ENCODE results near the gene GNAI3.
"Not testable (repeated sequence)": the region's sequence is repeated elsewhere in the genome, so short reads cannot be mapped to it uniquely, and the experiment has no call there.

GNAI3 gene

DNA sequence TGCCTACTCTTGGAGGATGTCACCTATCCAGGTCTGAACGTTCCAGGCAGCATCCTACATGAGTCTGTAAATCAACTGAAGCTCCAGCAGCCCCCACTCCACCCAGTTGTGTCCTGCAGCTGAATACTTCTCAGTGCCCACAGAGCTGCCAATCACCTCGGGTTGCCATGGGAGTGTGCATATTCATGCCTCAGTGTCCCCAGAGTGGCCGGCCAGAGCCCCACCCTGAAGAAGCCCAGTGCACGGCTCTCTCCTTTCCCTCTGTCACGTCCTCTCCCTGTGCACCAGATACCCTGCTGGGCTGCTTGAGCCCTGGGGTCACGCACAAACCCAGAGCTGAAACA, 91.4 kb downstream of the GNAI3 start:
- DNase-seq = no peak

DNA sequence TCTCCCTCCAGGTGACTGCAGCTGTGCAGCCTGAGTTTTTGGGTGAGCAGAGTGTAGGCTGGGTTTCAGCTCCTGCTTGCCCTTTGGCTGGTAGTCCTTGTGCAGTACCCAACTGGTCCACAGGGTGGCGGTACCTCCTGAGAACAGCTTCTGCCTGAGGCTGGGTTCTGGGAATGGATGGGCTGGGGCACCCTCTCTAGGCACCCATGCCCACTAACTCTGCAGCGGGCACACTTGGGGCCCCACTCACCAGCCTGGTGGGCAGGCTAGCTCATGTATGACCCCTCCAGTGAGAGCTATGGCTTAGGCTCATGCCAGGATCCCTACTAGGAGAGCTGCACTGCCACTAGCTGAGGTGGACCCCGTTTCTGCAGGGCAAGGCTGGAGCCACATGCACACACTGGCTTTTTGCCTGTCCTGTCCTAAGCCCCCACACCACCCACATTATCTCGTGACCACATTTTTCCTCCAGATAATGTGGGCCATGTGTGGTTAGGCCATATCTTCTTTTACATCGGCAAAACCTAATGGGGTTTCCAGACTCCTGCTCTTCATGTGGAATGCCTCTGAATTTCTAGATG, 92.0 kb downstream of the GNAI3 start:
- DNase-seq = no peak

DNA sequence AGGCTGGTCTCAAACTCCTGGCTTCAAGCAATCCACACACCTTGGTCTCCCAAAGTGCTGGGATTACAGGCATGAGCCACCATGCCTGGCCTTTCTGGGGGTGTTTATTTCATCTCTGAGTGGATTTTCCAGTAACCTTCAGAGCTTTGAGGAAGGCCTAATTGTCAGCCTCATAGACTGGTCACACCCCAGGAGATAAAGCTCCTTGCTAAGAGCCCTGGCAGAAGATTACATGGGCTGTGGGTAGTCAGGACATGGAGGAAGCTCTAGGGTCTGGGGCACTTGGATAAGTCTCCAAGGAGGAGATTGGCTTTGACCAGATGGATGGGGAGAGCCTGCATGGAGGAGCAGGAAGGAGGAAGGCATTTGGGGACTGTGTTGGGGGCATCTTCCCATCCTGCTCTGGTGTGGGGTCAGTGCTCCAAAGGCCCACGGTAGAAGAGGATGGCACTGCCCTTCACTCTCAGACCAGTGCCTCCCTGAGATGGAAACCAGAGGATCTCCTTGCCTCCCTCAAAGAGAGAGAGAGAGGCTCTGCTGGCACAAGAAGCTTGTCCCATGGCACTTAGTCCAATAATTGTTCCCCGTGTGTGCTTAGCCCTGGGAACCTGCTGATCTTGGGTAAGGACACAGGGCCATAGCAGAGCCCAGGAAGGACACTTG, 92.8 kb downstream of the GNAI3 start:
- no peak for DNase-seq

DNA sequence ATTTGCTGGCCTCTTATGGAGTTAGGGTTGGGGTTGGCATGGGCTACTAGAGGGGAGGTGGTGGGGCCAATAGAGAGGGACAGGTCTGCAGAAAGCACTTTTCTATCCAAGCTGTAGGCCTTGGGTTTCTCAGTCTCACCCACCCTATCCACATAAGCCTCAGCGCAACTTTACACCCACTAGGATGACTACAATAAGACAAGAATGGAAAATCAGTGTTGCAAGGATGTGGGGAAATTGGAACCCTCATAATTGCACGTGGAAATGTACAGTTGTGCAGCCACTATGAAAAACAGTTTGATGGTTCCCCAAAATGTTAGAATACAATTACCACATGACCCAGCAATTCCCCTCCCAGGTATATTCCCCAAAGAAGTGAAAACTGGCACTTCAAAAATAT, 93.4 kb downstream of the GNAI3 start:
- DNase-seq = no peak

DNA sequence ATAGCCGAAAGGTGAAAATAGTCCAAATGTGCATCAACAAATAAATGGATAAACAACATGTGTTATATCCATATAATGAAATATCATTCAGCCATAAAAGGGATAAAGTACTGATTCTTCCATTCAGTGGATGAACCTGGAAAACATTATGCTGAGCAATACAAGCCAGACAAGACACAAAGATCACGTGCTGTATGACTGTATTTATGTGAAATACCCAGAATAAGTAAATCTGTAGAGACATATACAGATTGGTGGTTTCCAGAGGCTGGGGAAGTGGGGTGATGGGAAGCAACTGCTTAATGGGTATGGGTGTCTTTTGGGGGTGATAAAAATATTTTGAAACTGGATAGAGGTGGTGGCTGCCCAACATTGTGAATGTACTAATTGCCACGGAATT, 94.2 kb downstream of the GNAI3 start:
- no peak for DNase-seq

DNA sequence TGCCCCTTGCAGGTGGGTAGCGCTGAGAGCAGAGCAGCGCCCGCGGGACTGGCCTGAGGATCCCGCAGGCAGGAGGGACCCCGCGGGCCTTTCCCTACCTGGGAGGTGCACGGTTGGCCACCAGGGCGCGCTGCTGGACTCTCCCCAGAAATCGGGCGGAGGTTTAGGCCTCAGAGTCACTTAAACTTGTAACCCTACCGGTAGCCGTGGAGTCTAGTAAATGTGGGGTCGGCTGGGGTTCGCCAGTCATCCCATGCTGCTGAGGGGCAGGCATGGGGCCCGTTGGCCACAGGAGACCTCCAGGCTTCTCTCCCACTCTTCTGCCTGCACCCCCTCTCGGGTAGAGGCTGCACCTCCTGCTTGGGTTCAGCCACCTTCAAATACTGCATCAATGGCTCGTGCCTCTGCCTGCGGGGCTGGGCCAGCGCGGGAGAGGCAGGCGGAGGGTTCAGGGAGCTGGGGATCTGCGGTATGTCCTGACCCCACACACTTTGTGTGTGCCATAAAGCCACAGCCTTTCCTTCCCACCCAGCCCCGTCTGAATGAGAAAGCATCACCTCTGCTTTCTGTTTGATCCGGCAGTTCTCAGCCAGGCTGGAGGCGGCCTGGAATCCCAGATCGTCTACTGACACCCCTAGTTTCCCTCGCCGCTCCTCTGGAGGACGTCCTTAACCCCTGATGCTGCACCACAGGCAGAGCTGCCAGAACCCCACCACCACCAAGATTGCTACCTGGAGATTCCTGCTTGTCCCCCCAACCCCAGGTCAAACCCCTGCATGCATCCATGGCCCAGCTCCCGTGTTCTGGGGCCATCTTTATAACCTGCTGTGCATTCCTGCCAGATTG, 95.2 kb downstream of the GNAI3 start:
- DNase-seq = no peak

DNA sequence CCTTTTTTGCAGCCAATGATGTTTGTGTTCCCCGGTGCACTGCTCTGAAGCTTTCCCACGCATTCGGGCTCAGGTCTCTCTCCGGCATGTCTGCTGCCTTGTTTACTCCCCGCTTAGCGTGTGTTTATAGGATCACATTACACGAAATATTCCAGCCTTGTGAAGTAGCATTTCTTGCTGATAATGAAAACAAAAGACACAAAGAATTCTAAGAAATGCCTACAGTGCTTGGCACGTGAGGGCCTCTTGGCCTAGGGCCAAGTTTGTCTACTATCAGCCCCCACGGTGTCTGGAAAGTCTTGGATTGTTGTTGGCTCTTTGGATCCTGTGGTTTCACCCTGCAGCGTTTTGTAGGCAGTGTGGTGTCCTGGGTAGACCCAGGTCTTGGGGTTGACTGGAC, 96.3 kb downstream of the GNAI3 start:
- DNase-seq = no peak

- no peak for DNase-seq
These were observed 101.1 kb downstream of the GNAI3 start for GRCh38 chr1:109649491-109649914.

DNA sequence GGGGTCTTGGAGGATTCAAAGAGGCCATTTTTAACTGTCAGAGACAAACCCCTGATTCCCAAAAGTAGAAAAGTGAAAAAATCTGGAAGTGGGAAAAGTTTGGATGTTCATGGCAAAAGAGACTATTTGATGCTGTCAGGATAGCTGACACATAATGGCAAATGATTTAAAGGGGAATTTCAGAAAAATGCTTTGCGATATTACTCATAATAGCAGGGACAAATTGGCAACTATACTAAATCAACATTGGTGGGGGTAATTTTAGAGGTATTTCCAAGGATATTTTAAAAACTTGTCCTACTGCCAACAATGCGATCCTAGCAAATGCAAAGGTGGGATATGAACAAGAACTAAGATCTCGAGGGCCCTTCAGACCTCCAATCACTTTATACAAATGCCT, 102.2 kb downstream of the GNAI3 start:
- no peak for DNase-seq

DNA sequence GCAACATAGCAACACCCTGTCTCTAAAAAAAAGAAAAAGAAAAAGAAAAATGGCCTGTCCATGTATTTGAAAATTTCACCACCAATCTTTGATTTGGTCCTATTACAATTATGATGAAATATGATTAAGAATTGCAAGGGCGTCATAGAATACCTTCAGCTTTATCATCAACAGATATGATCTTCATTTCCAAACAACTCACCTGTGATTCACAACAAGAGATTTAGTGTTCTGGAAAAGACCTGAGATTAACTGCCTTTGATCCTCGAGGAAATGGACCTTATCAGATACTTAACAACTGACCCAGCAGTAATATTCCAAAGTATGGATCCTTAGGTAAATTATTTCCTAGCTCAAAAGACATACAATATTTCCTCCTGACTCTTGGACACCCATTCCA, 104.0 kb downstream of the GNAI3 start:
- DNase-seq = no peak

GRCh38 chr1:109653306-109653705, 104.9 kb downstream of the GNAI3 start:
- DNase-seq = no peak

- no peak for DNase-seq
These were observed 106.1 kb downstream of the GNAI3 start for GRCh38 chr1:109654519-109654918.

- DNase-seq = peak; percentile 29
These were observed 107.5 kb downstream of the GNAI3 start, which contains the start of gene GSTM4 for GRCh38 chr1:109655615-109656519. Gene GSTM4, plus strand, starts transcription at chr1:109656099. Its CDS starts 291 bp downstream, at chr1:109656390.

DNA sequence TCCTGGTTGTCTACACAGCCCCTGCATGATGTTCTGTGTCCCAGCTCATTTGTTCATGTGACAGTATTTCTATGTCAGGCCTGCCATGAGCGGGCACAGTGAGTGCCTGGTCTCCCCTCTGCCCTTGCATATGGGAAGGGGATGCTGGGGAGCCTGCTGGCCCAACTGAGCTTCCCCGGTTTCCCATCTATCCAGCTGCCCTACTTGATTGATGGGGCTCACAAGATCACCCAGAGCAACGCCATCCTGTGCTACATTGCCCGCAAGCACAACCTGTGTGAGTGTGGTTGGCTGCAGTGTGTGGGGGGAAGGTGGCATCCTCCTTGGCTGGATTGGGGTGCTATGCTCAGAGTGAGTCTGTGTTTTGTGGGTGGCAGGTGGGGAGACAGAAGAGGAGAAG, 109.0 kb downstream of the GNAI3 start:
- DNase-seq = no peak

DNA sequence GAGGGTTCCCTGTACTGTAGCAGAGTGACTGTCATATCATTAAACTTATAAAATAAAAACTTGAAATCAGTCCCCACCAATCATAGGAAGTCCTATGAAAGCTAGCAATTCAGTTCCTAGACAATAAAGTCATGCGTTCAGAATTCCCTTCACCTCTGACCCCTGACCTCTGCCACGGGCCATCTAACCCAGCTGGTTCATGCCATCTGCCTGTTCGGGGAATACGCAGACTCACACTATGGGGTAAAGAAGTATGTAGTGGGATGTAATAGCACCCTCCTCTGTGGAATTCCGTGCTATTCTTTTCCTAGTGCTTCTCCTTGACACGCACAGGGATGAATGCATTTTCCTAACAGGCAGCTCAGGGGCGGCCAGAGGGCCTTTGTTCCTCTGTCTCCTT, 109.6 kb downstream of the GNAI3 start:
- DNase-seq = no peak

DNA sequence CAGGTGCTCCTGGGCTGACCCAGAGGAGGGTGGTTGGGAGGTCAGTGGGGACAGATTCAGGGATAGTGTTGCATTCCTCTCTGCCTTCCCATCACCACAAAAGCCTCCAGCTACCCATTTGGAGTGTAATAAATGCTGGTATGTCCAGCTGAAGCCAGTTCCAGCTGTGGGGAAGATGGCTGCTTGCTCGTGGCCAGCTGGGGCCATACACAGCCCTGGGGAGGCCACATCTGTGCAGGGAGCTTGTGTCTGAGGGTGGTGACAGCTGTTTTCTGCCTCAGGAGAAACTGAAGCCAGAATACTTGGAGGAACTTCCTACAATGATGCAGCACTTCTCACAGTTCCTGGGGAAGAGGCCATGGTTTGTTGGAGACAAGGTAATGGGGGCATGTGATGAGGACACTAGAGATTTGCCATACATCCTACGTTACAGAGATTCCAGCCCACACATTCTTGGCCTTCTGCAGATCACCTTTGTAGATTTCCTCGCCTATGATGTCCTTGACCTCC, 110.2 kb downstream of the GNAI3 start:
- no peak for DNase-seq

GRCh38 chr1:109659145-109659544, 110.7 kb downstream of the GNAI3 start:
- no peak for DNase-seq

DNA sequence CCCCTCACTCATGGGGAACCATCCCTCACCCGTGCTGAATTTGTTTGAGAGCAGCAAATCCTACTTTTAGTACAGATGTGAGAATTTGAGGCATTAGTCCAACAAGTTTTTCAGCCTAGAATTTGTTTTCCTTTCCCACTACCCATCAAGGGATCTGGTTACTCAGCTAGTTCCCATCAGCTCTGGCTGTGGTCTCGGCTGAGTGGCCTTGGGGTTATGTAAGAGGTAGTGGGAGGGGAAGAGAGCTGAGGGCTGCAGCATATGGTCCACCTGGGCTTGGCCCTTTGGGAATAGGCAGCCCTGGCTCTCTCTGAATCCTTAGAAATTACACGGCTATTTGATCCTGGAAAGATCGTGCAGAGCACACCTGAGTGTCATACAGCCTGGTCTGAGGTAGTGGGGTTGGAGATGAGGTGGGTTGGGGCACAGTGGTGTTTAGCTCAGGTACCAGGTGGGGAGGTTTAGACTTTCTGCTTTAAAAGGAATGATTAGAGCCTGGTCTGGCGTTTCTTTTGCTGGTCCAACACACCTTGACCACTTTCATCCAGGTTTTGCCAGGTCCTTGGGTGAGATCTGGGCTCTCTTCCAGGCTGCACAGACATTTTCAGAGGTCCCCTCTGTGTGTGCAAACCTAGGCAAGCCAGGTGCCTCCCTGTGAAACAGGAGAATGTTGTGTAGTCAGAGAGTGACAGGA, 111.7 kb downstream of the GNAI3 start:
- no peak for DNase-seq

- not testable (repeated sequence) for DNase-seq
These were observed 112.2 kb downstream of the GNAI3 start for GRCh38 chr1:109660691-109661026.

GRCh38 chr1:109661391-109661790, 113.0 kb downstream of the GNAI3 start:
- DNase-seq = no peak

GRCh38 chr1:109664671-109665070, 116.3 kb downstream of the GNAI3 start:
- no peak for DNase-seq

GRCh38 chr1:109667452-109668122, 119.2 kb downstream of the GNAI3 start, which contains the start of gene GSTM2:
Gene GSTM2, plus strand, starts transcription at chr1:109668057. Its CDS starts 59 bp downstream, at chr1:109668116.
- peak; percentile 45 for DNase-seq
